Ovary (tissue), 9 donors: ENCODE data around the gene NFS1. TPM values are rescaled to one million over a fixed set of nuclear protein-coding genes. Genes with fewer than 3 reads are reported as not detected.

ENCODE experiments used
- DNase-seq, 5 donors: peaks; one replicate each; pipeline ENCODE4 v3.0.0-alpha.2; 2019 to 2020
- H3K27ac ChIP-seq, 2 donors: fragments of 200-600 bp; one replicate each; pipeline versions ENCODE4 v1.5.1 to v1.8.0; 2019 to 2022
- H3K27me3 ChIP-seq: fragments of 200-600 bp; one replicate; pipeline ENCODE4 v1.8.0; 2022
- H3K36me3 ChIP-seq: fragments of 200-600 bp; sonication (generic); one replicate; pipeline ENCODE4 v1.5.1; 2019
- H3K4me1 ChIP-seq: one replicate; pipeline ENCODE4 v1.8.1; 2013; ENCODE audit warnings: mild to moderate bottlenecking, moderate library complexity; ENCODE audit not compliant: insufficient read depth
- H3K4me3 ChIP-seq: fragments of 200-600 bp; sonication (generic); one replicate; pipeline ENCODE4 v1.5.1; 2017
- H3K9me3 ChIP-seq, 2 donors: fragments of 200-600 bp in 1 of 2; sonication (generic) in 1 of 2; one replicate each; pipeline versions ENCODE4 v1.5.1 to v1.8.1; 2013 to 2019; ENCODE audit warnings: mild to moderate bottlenecking in 1 of 2, moderate library complexity in 1 of 2
- EP300 ChIP-seq: sonication (generic); formaldehyde crosslinking; IDR thresholded peaks from one replicate; pipeline ENCODE4 v1.6.1; 2017; ENCODE audit warnings: antibody characterized with exemption
- POLR2A ChIP-seq: fragments of 450-650 bp; IDR thresholded peaks from one replicate; pipeline ENCODE4 v1.6.1; 2017; ENCODE audit warnings: antibody characterized with exemption, mild to moderate bottlenecking, moderate library complexity
- WGBS, 3 donors: extraction: QIAGEN DNeasy Blood & Tissue Kit in 1 of 3; methylation state at CpG; one replicate each; pipeline versions ENCODE4 v1.1.5 to v1.1.7; 2013 to 2017; 5-methylcytosine and 5-hydroxymethylcytosine counted together
- intact Hi-C, 4 donors: fragments of 100-400 bp; cut with DNase I; formaldehyde crosslinking; loops; one replicate each; pipeline versions ENCODE4 v1.11.0 to v1.15.1; 2022 to 2023
- polyA plus RNA-seq, 2 donors: library from polyadenylated mRNA; stranded (reverse); fragments of 200-250 nt in 1 of 2; fragments of 350-450 nt in 1 of 2; fragmentation: Illumina TruSeq in 1 of 2; extraction: RNeasy Lipid Tissue Mini Kit (QIAGEN cat#74804) in 1 of 2; gene quantifications; one replicate each; pipeline ENCODE4 v1.2.3, GENCODE V29; 2013 to 2014
- total RNA-seq, 7 donors: library from RNA; depleted of rRNA in 2 of 7; stranded (reverse); fragments of >200 nt in 2 of 7; fragmentation: NEBNext Ultra II Directional in 3 of 7; extraction: Animal tissue kit (Norgen Biotek cat#: 25700) in 3 of 7; gene quantifications; one replicate each; pipeline versions ENCODE4 v1.1.0 to v1.2.4, GENCODE V29; 2016 to 2023
- TF ChIP-seq, protein P1 (sequence below), 3 donors: fragments of 450-650 bp in 2 of 3; fragments of 200-600 bp in 1 of 3; IDR thresholded peaks; one replicate each; pipeline versions ENCODE4 v1.5.1 to v1.8.0; 2016 to 2022; ENCODE audit warnings: antibody characterized with exemption in 3 of 3, mild to moderate bottlenecking in 1 of 3
- donor health status: DM: no; HTN: no; CAD: no; lungs with moderate emphysema.
- donor health status: DM: no; HTN: no; CAD: no.
- donor health status: Bipolar disorder and iron deficiency.
- donor health status: DM: yes; HTN: yes; CAD: no.
- donor health status: DM: no; HTN: no; CAD: no.
- donor health status: DM: yes; HTN: yes; CAD: no.

Gene NFS1
- total and polyA plus RNA-seq, 9 donors = 17.3 to 58.1 (median 29.4) TPM

DNA sequence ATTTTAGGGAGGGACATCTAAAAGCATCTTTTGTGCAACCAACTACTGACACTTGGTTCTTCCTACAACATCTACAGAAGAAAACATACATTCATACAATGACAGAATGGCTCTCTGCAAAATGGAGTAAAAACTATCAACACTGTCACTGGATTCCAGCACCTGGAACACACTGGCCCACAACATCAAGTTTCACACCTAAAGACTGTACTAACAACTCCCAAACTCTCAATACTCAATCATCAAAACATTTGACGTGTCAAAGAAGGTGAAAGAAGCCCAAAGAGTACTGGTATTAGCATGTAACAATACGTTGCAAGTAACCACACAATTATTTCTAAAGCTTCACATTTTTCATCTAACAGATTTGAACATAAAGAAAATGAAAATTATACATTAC lies 36.6 kb downstream of the NFS1 start:
- TF ChIP-seq, protein P1, sequence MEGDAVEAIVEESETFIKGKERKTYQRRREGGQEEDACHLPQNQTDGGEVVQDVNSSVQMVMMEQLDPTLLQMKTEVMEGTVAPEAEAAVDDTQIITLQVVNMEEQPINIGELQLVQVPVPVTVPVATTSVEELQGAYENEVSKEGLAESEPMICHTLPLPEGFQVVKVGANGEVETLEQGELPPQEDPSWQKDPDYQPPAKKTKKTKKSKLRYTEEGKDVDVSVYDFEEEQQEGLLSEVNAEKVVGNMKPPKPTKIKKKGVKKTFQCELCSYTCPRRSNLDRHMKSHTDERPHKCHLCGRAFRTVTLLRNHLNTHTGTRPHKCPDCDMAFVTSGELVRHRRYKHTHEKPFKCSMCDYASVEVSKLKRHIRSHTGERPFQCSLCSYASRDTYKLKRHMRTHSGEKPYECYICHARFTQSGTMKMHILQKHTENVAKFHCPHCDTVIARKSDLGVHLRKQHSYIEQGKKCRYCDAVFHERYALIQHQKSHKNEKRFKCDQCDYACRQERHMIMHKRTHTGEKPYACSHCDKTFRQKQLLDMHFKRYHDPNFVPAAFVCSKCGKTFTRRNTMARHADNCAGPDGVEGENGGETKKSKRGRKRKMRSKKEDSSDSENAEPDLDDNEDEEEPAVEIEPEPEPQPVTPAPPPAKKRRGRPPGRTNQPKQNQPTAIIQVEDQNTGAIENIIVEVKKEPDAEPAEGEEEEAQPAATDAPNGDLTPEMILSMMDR (IDR thresholded peaks at IDR 0.05) = no peak
- TF ChIP-seq EP300 (no peak), POLR2A (no peak)
- Histone ChIP-seq H3K27ac (no peak overlapping the region), H3K9me3 (no peaks in the 10 kb centered on the region), H3K4me3 (peak overlapping the region; percentile 86), H3K4me1 (peaks cover 9% of the 10 kb centered on the region), H3K36me3 (no peaks in the 10 kb centered on the region), H3K27me3 (no peaks in the 10 kb centered on the region)
- WGBS, 3 donors = 24 to 26% (median 25%) methylated on average over 2 of the region's 2 CpGs
- no peak for DNase-seq
- intact Hi-C loops = loop anchor here in 1 of 4 donors (5.0 kb wide), 1 partner anchor 45 kb away; the partner anchor contains the start of gene SPAG4

DNA sequence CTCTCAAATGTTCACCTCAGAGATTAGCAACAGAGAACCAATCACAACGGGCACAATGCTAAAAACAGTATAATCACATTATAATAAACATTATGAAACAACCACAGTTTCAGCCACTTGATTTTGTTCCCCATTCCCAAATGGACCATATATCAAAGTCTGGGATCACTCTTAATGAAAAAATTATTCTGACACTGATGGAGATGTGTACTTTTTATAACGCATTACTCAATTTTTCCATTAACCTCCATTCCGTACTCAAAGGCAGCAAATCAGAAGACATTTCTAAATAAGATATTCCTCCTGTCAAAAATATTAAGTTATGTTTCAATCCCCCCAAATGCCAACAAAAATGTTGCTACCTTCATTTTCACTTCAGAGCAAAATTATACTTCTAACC lies 37.2 kb downstream of the NFS1 start:
- no peaks in the 10 kb centered on the region for H3K36me3 ChIP-seq
- WGBS, 3 donors = 29 to 33% (median 31%) methylated on average over 3 of the region's 3 CpGs
- no peak for DNase-seq
- H3K27ac ChIP-seq = no peak overlapping the region
- no peaks in the 10 kb centered on the region for H3K27me3 ChIP-seq
- peak overlapping the region; percentile 10 for H3K4me3 ChIP-seq
- H3K9me3 ChIP-seq = no peaks in the 10 kb centered on the region
- peaks cover 9% of the 10 kb centered on the region for H3K4me1 ChIP-seq
- intact Hi-C loops = loop anchor here in 1 of 4 donors (5.0 kb wide), 1 partner anchor 45 kb away; the partner anchor contains the start of gene SPAG4
- no peak for TF ChIP-seq EP300
- TF ChIP-seq, protein P1 (IDR thresholded peaks at IDR 0.05) = no peak
- TF ChIP-seq POLR2A = no peak

DNA sequence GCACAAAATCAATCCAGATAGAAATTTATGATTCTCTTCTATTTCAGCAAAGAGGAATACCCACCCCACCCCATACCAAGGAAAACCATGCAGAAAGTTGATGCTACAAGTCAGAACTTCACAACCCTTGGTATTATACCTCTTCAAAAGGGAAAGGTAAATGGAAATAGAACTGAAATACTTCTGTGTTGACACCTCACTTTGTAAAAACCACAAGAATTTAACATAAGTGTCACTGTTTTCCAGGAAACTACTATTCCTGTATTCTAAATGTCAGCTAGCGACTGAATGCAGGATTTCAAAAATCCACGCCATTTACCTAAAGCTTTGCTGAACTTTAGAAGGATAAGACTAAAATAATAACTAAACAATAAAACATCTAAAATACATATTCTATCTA lies 38.1 kb downstream of the NFS1 start:
- Histone ChIP-seq H3K36me3 (no peaks in the 10 kb centered on the region), H3K4me1 (peaks cover 13% of the 10 kb centered on the region), H3K4me3 (no peak overlapping the region), H3K27ac (no peak overlapping the region), H3K27me3 (no peaks in the 10 kb centered on the region), H3K9me3 (no peaks in the 10 kb centered on the region)
- WGBS, 3 donors = 85 to 90% (median 88%) methylated on average over 2 of the region's 2 CpGs
- no peak for TF ChIP-seq EP300
- TF ChIP-seq, protein P1 (IDR thresholded peaks at IDR 0.05) = no peak
- no peak for TF ChIP-seq POLR2A
- no peak for DNase-seq
- intact Hi-C loops = loop anchor here in 1 of 4 donors (5.0 kb wide), 1 partner anchor 44 kb away; the partner anchor contains the start of gene SPAG4

DNA sequence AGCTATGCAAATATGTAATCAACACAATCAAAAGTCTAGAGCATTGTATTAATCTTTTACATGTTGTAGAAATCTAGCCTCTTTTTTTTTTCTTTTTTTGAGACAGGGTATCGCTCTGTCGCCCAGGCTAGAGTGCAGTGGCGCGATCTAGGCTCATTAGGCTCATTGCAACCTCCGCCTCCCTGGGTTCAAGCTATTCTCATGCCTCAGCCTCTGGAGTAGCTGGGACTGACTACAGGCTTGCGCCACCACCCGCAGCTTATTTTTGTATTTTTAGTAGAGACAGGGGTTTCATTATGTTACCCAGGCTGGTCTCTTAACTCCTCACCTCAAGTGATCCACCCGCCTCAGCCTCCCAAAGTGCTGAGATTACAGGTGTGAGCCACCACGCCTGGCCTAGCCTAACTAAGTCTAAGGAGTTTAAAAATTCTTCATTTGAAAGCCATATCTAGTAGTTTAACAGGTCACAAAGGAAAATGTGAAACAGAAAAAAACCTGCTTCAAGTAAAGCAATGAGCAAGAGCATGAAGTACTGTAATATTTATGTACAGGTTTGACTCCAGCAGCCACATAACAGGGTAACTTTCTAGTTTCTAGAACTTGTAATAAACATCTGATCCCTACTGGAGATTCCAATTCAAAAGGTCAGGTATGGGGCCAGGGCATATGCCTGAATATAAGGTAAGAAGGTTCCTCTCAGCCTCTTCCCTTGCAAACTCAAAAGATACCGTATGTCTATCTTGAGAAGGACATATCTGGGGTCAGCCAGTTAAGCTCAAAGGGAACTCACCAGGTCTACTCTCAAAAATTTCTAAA lies 38.8 kb downstream of the NFS1 start:
- Histone ChIP-seq H3K4me3 (no peak overlapping the region), H3K27me3 (no peaks in the 10 kb centered on the region), H3K27ac (no peak overlapping the region), H3K9me3 (no peaks in the 10 kb centered on the region), H3K36me3 (no peaks in the 10 kb centered on the region), H3K4me1 (peaks cover 13% of the 10 kb centered on the region)
- intact Hi-C loops = loop anchor here in 1 of 4 donors (5.0 kb wide), 1 partner anchor 43 kb away; the partner anchor contains the start of gene SPAG4
- WGBS, 3 donors = 86 to 94% (median 92%) methylated on average over 10 of the region's 10 CpGs
- DNase-seq = no peak
- TF ChIP-seq, protein P1 (IDR thresholded peaks at IDR 0.05) = no peak
- no peak for TF ChIP-seq EP300
- no peak for TF ChIP-seq POLR2A
